Fibroblast of upper back skin (primary cell): ENCODE results near the gene GINS1.
A peak's percentile ranks its signal among the peaks of the same experiment; 100 is the strongest.
"Not testable (repeated sequence)": the region's sequence is repeated elsewhere in the genome, so short reads cannot be mapped to it uniquely, and the experiment has no call there.

Experiments
- DNase-seq: peaks from one replicate; pipeline ENCODE4 v3.0.0-alpha.2; 2013

GINS1 gene

DNA sequence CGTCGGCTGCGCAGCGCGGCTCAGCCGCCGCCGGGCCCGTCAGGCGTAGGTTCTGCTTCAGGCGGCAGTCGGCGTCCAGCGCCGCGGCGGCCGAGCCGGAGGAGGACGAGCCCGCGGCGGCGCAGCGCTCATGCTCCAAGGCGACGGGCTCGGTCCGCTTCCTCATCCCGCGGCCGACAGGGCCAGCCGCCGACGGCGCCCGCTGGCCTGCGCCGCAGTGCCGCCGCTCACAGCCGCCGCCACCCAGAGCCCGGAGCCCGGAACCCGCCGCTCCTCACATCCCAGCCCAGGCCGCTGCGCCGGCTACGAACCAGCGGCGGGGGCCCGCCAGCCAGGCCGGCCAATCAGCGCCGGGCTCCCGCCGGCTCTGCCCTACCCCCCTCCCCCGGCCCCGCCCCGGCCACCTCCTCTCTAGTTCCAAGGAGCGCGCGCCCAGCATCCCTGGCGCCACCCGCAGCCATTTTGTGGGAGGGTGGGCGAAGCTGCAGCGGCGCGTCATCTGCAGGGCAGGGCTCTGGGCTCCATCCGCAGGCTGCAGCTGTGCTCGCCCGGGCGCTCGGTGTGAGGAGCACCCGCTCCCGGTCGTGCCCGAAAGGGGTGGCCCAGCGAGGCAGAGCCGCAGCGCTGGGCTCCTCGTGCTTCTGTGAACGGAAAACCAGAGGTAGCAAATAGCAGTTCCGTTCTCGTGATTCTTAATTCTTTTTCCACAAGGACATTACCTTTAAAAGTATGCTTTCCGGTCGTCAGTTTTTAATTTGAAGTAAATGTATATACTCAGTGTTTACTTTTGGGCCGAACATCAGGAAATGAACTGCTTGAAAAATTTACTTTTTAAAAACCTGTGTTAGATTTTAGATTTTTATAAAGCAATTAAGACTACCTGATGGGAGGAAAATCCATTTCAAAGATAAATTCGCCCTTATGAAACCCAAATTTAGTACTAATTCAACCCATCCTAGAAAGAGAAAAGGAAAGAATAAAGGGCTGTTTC lies 16.6 kb upstream of the GINS1 start, which contains the start of gene ABHD12:
Gene ABHD12, minus strand, starts transcription at position 298 of the 991 bp plus-strand sequence. Its CDS starts 132 bp downstream, at position 166.
- peak; percentile 96 for DNase-seq

DNA sequence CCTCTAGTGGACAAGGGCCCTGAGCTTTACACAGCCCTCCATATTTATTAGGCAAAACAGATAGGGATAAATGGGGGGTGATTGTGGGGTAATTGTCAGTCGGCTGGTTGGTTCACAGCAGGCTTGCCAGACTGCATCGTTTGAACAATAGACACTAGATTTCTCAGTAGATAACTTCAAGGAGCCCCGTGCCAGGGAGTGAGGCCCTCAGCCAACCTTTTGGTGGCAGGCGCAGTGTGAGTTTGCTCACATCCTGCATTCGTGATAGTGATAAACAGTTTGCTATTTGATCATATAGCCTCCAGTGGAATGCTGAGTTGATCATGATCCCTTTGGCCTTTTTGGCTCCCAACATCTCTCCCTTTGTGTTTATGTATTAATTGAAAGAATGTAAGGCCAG lies 13.2 kb upstream of the GINS1 start:
- no peak for DNase-seq

DNA sequence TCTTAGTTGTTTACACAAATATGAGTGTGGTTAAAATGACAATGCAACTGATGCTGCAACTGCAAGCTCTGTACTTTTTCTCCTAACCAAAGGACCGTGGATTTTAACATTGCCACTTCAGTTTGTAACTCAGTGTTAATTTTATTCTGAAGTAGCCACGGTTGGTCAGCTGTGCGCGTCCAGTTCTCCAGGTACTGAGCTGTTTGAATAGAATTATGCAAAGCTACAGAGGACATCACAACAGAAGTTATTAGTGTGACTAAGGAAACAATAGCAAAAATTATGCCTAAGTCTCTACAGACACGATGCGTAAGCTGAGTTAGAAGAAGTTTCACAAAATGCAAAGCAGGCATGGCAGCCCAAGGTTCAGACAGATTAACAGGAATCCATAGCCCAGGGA lies 12.5 kb upstream of the GINS1 start:
- DNase-seq, result no peak

DNA sequence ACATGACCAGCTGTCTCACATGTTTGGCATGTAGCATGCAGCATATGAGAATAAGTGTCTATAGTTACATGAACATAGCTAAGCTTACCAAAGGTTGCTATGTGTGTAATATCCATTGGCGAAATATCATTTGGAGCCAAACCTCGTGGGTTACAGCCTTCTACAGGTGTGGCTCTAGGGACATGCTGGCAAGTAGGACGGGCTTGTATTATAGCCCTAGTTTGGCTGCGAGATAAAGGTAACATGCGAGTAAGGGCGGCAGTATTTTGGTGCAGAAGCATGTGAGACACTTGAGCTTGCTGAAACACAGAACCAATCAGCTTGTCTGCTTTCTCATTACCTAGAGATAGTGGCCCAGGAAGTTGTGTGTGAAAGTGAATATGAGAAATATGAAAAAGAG lies 10.4 kb upstream of the GINS1 start:
- DNase-seq, result no peak

DNA sequence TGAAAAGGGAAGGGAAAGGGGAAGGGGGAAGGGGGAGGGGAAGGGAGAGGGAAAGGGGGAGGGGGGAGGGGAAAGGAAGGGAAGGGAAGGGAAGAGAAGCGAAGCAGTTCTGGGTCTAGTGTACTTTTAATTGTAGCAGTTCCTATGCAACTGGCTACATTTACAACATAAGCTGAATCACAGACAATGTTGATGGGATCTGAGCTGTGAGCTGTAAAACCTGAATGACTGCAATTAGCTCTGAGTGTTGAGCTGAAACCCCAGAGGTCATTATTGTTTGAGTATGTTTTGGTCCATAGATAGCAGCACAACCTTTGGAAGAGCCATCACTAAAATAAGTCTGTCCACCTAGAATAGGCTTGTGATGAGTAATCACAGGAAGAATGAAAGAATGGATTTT lies 9.7 kb upstream of the GINS1 start:
- DNase-seq, result peak; percentile 12

DNA sequence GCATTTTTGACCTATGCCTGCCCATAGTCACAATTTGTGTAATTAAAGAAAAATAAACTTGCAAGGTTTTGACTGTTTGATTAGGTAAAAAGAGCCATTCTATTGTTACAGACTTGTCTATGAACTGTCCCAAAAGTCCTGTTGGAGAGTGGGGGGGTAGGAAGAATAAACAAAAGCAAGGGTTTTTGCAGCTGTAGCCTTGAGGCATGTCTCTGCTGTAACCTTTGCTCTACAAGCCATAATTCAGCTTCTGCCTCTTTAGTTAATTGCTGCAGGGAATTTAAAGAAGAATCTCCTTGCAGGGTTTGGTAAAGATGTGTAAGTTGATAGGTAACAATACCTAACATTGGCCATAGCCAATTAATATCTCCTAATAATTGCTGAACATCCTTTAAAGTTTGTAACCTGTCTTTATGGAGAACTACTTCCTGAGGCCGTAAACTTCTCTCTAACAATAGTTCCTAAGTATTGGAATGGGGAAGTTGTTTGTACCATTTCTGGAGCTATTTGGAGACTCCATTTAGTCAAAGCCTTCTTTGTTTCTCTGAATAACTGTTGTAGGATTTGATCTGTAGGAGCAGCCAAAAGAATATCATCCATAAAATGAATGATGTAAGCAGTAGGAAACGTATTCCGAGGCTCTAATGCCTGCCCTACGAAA lies 9.0 kb upstream of the GINS1 start:
- no peak for DNase-seq

DNA sequence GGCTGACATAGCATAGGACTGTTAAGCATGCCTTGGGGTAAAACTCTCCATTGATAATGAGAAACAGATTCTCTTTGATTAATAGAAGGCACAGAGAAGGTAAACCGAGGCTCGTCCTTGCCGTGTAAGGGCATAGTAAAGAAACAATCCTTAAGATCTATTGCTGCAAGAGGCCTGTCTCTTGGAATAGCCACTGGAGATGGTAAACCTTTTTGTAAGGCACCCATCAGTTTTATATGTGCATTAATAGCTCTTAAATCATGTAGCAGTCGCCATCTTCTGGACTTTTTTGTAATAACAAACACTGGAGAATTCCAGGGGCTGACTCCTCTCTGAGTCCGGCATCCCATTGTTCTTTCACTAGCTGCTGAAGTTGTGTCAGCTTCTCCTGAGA lies 8.4 kb upstream of the GINS1 start:
- peak; percentile 83 for DNase-seq

DNA sequence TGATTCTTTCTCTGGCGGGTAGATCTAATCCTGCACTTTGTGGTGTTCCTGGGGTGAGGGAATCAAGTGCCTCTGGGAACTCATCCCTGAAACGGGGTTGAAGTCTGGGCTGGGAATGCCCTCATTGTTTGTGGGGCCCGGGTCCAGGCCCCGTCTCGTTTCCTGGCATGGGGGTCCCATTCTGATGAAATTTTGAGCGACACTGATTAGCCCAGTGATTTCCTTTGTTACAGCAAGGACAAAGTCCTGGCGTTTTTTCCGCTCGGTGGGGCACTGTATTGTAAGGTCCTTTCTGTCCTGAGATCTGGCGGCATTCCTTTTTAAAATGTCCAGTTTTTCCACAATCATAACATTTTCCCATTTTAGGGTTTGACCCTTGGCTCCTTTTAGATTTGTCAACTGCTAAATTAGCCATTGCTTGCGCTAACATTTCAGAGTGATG lies 7.2 kb upstream of the GINS1 start:
- not testable (repeated sequence) for DNase-seq

DNA sequence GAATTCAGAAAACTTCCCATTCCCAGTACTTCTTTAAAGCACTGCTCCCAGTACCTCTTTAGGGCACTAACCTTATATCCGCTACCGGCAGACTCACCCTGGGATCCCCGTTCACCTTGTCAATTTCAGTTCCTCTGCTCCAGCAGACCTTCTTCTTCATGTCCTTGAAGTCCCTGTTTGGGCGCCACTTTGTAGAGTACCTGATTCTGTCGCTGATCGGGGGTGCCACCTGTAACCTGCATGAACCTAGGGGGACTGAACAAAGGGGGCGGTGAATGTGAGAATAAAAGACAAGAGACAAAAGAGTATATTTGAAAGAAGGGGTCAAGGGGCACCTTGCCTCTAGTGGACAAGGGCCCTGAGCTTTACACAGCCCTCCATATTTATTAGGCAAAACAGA lies 4.9 kb upstream of the GINS1 start:
- no peak for DNase-seq

DNA sequence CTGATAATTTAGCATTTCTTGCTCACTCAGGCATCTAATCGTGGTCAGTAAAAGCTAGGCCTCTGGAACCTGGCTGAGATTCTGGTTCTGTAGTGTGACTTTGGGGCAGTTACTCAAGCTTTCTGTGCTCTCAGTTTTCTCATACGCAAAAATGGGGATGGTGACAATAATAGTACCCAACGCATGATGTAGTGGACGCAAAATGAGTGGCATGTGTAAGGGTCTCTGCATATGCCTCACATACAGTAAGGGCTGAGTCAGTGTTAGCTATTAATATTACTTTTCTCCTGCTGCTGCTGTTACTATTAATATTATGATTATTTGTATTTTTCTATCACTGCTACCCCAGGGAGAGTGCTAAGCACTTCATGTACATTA lies 686 bp downstream of the GINS1 start:
- no peak for DNase-seq

DNA sequence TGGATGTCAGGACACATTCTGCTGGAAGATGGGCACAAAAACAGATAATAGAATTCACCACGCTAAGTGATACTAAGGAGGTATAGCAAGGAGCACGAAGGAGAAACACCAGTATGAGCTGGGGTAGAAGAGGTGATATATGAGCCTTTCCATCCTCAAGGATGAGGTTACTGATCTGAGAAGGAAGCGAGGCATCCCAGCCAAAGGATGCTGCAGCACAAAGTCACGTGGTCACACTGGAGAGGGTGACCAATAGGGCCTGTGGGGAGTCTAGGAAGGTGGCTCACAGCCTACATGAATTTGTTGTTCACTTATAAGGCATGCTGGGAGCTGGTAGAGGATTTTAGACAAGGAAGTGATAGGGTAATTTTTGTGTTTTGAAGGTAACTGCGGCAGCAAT lies 1.4 kb downstream of the GINS1 start:
- DNase-seq, result no peak

DNA sequence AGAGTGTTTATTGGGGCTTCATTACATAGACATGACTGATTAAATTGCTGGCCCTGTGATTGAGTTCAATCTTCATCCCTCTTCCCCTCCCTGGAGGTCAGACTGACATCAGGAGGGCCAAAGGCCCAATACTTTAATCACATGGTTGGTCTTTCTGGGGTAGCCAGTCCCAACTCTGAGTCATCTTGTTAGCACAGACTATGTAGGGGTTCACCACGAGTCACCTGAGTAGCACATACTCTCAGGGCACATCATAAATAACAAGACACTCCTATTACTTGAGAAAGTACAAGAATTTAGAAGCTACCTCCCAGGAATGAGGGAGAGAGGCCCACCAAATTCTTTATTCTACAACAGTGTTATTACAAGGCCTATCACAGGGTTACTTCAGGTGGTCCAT lies 11.3 kb downstream of the GINS1 start:
- peak; percentile 17 for DNase-seq

DNA sequence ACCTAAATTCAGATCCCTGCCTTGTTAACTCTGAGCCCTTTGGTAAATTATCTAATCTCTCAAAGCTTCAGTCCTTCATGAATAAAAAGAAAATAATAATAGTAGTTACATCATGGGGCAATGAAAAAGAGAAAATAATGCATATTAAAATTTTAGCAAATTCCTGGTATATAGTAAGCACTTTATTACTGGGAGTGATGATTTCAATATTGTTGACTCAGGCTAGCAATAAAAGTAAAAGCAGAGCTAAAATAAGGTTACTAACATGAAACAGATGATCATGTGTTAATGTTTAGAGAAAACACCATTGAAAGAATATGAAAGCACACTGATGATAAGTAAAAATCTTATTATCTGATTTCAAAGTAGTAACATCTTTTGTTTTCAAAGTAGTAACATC lies 13.6 kb downstream of the GINS1 start:
- no peak for DNase-seq

DNA sequence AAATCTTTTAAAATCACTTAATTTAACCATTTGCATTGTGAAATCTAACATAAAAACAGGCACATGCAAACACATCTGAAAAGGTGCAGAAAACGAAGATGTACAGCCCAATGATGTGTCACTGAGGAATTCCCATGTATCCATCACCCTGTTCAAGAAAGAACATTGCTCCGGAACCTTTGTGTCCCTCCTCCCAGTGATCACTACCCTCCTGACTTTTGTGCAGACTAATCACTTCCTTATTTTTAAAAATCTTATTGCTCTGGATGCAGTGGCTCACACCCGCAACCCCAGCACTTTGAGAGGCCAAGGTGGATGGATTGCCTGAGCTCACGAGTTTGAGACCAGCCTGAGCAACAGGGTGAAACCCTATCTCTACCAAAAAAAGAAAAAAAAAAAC lies 14.6 kb downstream of the GINS1 start:
- no peak for DNase-seq

DNA sequence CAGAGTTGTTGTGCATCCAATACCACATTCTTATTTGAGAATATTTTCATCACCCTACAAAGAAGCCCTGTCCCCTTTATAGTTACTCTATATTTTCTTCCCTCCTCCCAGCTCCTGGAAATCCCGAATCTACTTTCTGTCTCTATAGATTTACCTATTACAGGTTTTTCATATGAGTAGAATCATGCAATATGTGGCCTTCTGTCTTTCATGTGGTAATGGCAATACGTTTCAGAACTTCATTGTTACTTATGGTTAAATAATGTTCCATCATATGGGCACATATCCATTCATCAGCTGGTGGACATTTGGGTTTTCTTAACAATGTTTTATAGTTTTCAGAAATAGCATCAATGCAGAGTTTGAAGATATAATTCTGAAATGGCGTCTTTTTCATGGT lies 17.1 kb downstream of the GINS1 start:
- DNase-seq, result no peak

DNA sequence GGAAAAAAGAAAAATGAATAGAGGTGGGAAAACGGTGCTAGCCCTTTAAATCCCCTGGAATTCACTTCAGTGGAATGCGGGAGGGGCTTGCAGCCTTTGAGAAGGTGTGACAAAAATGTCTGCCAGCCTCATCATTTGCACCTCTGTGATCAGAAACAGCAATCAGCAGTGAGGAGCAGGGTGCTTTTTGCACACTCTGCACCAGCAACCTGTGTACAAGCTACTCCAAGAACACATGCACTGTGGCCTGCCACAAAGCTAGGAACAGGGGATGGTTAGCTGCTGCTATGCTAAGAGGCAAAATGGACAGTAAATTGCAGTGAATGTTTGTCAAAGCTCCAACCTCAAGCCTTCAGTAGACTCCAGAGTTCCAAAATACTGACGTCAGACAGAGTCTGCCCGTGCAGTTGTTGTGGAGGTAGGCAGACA lies 29.7 kb downstream of the GINS1 start:
- DNase-seq, result peak; percentile 33

DNA sequence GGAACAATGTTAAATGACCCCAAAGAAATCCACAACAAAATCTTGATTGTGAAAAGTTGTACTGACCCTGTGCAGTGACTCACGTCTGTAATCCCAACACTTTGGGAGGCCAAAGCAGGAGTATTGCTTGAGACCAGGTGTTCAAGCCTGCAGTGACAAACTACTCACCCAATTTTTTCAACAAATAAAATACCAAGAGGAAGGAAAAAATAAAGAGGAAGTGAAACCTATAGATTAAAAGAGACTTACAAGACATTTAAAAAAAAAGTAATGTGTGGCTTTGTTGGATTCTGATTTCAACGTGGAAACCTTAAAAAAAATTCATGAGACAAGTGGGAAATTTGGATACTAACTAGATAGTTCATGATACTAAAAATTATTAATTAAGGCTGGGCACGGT lies 31.9 kb downstream of the GINS1 start:
- DNase-seq, result no peak

DNA sequence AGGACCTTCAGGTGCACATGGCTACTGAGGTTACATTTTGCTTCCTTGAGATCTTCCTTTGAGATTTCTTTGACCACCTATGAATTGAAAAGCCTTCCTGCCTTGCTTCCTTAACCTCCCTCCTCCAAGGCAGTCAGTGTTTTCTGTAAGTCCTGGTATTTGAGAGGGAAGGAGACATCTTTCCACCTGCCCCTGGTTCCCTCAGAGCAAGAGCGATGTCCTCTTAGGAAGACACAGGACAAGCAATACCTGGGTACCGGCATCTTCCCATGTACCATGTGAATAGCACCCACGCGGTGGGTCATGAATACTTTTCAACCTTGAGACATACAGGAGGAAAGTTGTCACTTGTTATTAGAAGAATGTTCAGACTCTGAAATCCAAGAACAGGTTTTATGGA lies 37.1 kb downstream of the GINS1 start:
- DNase-seq, result no peak

DNA sequence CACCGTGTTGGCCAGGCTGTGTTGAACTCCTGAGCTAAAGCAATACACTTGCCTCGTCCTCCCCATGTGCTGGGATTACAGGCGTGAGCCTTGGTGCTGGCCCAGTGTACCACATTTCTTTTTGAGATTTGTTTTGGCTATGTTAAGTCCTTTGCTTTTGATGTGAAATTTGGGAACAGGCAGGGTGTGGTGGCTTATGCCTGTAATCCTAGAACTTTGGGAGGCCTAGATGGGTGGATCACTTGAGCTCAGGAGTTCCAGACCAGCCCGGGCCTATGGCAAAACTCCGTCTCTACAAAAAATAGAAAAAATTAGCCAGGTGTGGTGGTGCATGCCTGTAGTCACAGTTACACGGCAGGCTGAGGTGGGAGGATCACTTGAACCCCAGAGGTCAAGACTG lies 40.2 kb downstream of the GINS1 start:
- no peak for DNase-seq

DNA sequence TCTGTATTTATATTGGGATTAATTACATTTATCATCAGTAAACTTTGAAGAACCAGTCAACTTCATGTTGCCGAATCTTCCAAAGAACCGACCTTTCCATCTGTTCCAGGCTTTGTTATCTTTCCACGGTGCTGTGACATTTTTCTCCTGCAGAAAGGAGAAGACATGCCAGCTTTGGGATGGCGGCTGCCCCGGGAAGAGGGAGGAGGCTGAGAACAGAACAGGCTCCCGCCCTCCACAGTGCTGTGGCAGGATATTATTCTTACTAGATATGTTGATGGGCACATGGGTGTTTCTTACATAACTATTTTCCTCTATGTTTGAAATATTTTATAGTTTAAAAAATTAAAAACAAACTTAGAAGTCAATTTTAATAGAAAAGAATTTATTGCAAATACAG lies 44.9 kb downstream of the GINS1 start:
- no peak for DNase-seq

DNA sequence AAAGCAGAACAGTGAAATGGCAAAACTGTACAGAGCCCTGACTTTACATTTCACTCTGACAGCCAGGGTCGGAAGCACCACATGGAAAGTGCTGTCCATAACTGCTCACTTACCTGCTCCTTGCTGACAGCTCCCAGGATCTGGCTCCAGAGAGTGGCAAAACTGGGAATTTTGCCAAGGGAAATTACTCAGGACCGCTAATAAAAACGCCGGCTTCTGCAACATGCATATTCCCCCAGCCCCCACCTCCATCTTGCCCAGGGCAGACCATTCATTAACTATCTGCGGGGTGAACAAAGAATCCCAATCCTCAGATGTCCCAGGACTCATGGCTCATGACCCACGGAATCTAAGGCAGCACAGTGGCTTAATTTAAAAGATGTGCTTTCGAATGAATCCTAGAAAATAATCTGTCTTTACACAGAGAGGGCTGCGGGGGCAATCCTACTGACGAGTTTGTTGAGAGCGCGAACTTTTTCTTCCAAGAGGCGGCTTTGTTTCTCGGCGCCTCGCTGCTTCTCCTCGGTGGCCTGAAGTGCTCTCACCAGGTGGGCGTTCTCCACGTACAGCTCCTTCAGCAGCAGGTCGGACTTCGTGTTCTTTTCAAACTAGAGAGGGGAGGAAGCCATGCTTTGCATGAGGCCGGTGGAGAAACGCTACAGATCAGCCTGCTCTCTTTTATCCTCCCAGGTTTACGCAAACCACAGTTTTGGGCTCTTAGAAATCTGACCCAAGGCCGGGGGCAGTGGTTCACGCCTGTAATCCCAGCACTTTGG lies 45.8 kb downstream of the GINS1 start:
- peak; percentile 42 for DNase-seq

DNA sequence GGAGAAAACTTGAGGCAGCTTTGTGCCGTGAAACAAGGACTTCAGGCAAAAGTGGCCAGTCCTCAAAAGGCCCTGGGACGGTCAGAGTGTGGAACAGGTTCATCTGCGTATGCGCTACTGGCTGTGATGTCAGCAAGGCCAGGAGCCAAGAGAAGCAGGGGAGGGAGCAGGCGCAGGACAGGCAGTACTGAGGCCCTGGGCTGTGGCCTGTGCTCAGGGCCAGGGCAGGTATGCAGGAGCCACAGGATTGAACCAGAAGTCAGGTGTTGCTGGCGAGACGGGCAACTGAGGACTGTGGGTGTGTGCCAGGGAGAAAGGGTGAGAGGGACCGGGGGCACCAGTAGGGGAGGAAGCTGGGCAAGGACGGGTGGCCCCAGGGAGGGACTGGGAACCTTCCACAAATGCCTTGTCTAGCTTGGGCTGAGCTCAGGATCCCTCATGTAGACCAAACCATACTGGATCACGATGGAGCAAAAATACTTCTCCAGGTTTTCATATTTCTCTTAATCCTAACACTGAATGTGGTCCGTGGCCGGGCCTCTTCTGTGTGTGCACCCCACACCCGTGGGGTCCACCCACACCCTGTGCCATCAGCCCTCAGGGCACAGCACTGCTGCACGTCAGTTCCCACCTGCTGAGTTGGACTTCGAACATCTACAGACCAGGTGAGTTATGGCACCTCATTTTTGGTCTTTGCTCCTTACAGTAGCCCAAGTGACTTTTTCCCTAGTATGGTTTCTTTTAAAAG lies 46.9 kb downstream of the GINS1 start:
- DNase-seq, result no peak
